IPS-NIHi7 (cell line): ENCODE measurements around the gene DOCK3.
"Not testable (repeated sequence)": the region's sequence is repeated elsewhere in the genome, so short reads cannot be mapped to it uniquely, and the experiment has no call there.

Source experiments
- DNase-seq: peaks from one replicate; pipeline ENCODE4 v3.0.0; 2012; ENCODE audit warnings: mixed read lengths; ENCODE audit errors: extremely low spot score

Gene DOCK3

DNA sequence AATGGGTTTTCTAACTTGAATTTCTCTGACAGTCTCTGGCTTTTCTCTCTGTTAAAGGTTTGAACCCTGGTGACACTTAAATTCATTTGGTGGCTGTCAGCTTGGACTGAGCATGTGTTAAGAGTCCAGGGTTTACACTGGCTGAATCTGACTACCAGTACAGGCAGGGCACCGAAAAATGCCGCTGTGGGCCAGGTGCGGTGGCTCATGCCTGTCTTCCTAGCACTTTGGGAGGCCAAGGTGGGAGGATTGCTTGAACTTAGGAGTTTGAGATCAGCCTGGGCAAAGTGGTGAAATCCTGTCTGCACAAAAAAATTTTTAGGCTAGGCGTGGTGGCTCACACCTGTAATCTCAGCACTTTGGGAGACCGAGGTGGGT lies 712.1 kb downstream of the DOCK3 start:
- DNase-seq, result no peak

DNA sequence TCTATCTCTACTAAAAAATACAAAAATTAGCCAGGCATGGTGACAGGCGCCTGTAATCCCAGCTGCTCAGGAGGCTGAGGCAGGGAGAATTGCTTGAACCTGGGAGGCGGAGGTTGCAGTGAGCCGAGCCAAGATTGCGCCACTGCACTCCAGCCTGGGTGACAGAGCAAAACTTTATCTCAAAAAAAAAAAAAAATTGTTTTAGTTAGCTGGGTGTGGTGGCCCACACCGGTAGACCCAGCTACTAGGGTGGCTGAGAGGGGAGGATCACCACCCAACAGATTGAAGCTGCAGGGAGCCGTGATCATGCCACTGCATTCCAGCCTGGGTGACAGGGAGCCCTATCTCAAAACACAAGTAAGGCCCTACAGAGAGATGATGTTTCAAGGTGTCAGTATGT lies 712.6 kb downstream of the DOCK3 start:
- DNase-seq, result not testable (repeated sequence)

DNA sequence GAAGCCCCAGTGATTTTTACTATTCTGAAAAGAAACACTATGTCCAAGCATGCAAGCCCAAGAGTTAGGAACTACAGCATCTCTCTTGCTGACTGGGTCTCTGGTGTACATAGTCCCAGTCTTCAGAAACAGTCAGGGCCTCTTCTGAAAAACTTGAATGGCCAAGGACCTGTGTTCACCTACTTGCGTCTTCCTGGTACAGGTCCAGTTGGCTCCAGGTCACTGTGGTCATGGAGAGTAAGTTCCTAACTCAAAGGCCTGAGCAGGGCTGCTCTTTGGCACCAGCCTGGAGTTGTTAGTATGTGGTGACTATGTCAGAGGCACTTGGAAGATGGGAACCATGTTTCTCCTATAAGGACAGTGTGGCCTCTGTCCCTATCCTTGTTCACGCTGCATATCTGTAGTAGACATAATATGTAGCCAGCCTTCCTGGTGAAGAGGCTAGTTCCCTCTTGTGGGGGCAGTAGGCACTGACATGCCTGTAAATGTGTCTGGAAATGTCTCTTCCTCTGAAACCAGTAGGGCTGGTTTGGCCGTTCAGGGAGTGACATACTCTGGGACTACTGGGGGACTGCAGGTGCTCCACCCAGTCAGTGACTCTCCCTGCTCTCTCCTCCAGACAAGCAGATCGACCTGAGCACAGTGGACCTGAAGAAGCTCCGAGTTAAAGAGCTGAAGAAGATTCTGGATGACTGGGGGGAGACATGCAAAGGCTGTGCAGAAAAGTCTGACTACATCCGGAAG lies 713.7 kb downstream of the DOCK3 start:
- no peak for DNase-seq

DNA sequence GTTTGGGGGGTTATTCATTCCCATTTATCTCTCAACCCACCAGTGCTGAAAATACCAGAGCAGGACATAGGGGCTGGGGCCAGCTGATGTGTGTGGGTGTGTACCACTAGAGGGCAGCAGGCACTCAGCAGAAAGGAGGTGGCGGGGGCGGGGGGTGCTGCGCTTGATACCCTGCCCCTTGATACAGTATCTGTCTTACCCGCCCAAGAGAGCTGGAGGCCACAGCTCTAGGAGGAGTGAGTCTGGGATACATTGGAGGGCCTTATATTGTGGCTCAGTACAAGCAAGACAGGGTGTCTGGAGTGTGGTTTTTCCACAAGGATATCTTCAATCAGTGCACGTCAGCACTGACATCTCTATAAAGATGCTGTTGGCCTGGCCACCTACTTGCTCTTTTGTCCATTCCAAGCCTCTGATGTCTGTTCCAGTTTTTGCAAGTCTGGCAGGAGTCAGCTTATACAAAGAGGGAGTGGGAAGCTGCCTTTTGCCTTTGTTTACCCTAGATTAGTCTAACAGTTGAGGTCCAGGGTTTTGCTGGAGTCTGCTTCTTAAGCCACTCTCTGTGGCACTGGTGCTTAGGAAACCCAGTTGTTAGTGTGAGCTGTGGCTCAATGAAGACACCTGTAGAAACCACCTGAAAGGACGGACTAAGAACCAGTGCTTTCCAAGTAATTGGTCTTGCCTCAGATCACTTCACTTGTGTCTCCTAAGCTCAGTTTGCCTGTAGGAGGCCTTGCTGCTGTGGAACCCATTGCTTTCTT lies 714.9 kb downstream of the DOCK3 start:
- peak; percentile 68 for DNase-seq

DNA sequence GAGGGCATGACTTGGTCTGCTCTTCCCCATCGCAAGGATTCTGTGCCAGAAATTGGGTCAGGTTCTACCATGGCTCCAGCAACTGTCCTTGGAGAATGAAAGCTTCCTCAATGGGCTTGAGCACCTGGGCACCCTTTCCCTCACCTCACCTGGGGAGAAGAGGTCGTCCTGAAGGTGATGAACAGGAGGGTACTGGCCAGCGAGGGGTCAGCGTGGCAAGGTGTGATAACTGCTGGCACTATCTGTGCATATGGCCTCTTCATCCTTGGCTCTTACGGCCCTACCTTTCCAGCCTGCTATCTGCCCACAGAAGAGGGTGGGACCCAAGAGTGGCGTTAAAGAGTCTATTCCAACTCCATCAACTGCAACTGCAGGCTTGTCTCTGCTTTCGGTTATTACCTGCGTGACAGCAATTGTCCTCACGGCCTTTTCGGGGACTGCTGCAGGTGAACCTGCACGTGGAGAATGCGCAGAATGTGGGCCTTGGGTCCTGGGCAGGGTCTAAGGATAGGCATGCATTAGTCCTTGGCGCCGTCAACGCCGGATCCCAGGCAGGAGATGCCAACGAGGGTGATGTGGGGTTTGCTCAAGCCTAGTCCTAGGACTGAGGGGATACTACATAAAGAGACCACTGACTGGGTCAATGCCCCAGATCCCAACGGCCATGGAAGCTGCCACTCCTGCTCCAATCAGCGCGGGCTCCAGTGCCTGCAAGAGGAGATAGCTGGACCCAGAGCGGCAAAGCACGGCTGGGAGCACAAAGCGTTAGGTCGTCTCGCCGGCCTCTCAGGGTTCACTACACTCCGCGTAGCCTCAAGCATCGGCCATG lies 715.7 kb downstream of the DOCK3 start:
- no peak for DNase-seq

DNA sequence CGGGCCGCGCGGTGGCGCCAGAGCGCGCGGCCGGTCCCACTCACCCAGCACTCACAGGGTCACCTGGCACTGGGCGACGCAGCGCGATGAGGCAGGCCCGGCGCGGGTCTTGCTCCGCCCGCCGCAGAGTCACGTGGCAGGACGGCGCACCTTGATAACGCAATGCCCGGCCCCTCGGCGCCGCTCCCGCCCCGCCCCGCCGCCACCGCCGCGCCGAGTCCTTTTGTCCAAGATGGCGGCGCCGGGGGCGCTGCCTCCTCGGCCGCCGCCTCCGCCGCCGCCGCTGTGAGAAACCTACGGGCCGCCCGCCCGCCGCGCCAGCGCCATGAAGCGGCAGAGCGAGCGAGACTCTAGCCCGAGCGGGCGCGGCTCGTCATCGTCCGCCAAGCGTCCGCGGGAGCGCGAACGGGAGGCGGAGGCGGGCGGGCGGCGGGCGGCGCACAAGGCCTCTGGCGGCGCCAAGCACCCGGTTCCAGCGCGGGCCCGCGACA lies 716.4 kb downstream of the DOCK3 start, which contains the start of gene RBM15B:
TSS of gene RBM15B (plus strand) at position 211 of the 491 bp plus-strand sequence. CDS start at position 326, 115 bp downstream.
- peak; percentile 96 for DNase-seq

DNA sequence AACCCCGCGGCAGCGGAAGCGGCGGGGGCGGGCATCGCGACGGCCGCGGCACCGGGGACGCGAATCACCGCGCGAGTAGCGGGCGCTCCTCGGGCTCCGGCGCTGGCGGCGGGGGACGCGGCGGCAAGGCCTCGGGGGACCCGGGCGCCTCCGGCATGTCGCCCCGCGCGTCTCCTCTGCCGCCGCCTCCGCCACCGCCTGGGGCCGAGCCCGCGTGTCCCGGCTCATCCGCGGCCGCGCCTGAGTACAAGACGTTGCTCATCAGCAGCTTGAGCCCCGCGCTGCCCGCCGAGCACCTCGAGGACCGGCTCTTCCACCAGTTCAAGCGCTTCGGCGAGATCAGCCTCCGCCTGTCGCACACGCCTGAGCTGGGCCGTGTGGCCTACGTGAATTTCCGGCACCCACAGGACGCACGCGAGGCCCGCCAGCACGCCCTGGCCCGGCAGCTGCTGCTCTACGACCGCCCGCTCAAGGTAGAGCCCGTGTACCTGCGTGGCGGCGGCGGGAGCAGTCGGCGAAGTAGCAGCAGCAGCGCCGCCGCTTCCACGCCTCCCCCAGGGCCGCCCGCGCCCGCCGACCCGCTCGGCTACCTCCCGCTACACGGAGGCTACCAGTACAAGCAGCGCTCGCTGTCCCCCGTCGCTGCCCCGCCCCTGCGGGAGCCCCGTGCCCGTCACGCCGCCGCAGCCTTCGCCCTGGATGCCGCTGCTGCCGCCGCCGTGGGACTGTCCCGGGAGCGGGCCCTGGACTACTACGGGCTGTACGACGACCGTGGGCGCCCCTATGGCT lies 717.0 kb downstream of the DOCK3 start:
- peak; percentile 28 for DNase-seq

DNA sequence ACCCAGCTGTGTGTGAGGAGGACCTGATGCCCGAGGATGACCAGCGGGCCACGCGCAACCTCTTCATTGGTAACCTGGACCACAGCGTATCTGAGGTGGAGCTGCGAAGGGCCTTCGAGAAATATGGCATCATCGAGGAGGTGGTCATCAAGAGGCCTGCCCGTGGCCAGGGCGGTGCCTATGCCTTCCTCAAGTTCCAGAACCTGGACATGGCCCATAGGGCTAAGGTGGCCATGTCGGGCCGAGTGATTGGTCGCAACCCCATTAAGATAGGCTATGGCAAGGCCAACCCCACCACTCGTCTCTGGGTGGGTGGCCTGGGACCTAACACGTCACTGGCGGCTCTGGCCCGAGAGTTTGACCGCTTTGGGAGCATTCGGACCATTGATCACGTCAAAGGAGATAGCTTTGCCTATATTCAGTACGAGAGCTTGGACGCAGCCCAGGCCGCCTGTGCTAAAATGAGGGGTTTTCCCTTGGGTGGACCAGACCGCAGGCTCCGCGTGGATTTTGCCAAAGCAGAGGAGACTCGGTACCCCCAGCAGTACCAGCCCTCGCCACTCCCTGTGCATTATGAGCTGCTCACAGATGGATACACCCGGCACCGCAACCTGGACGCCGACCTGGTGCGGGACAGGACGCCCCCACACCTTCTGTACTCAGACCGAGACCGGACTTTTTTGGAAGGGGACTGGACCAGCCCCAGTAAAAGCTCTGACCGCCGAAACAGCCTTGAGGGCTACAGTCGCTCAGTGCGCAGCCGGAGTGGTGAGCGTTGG lies 717.8 kb downstream of the DOCK3 start:
- DNase-seq, result no peak

DNA sequence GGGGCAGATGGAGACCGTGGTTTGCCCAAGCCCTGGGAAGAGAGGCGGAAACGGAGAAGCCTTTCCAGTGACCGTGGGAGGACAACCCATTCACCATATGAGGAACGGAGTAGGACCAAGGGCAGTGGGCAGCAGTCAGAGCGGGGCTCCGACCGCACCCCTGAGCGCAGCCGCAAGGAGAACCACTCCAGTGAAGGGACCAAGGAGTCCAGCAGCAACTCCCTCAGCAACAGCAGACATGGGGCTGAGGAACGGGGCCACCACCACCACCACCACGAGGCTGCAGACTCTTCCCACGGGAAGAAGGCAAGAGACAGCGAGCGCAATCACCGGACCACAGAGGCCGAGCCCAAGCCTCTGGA lies 718.4 kb downstream of the DOCK3 start:
- DNase-seq, result no peak

DNA sequence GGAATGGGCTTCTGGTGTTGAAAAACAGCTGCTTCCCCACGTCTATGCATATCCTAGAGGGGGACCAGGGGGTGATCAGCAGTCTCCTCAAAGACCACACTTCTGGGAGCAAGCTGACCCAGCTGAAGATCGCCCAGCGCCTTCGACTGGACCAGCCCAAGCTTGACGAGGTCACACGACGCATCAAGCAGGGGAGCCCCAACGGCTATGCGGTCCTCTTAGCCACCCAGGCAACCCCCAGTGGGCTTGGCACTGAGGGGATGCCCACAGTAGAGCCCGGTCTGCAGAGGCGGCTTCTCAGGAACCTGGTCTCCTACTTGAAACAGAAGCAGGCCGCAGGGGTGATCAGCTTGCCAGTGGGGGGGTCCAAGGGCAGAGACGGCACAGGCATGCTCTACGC lies 718.8 kb downstream of the DOCK3 start:
- no peak for DNase-seq

DNA sequence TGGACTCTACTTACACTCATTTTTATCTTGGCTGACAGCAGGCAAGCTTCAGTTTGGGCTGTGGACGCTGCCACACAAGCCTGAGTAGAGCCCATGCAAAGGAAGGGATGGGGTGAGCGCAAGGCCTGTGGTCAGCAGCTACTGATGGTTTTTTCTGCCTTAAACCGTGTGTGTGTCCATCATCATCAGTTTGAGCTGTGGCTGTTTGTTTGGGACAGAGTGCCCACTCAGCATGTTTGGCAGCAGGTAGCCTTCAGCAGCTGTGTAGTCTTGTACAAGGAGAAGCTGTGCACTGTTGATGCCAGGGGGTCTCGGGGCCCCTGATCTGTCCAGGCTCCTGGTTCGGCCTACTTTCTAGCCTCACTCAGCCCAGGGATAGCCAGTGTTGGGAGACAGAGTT lies 719.8 kb downstream of the DOCK3 start:
- no peak for DNase-seq

DNA sequence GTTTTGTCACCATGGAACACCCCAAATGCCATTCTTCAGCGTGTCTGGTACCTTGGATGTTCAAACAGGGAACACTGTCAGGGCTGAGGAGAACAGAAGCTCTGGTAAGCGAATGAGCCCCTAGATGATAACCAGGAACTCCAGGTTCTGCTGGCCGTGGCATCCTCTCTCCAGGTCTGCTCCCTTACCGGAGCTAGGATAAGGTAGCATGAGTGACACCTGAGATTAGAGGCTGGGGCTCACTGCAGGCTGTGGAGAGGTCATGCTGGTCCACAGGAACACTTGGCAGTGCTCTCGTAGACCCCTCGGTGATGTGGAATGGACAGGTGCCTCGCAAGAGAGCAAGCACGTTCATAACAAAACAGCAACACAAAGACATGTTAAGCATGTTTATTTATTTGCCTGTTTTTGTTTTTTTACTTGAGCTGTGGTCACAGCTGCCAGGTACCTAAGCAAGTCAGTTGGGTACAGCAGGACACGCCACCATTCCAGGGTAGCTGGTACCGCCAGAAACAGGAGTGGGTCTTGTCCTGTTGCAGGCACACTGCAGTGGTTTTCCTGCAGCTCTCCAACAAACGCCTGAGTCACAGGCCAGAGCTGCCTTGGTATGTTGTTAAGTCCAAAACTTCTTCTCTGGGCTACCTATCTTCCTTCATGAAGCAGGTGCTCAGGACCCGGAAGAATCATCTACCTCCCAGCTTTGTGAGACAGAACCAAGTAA lies 720.9 kb downstream of the DOCK3 start:
- no peak for DNase-seq

DNA sequence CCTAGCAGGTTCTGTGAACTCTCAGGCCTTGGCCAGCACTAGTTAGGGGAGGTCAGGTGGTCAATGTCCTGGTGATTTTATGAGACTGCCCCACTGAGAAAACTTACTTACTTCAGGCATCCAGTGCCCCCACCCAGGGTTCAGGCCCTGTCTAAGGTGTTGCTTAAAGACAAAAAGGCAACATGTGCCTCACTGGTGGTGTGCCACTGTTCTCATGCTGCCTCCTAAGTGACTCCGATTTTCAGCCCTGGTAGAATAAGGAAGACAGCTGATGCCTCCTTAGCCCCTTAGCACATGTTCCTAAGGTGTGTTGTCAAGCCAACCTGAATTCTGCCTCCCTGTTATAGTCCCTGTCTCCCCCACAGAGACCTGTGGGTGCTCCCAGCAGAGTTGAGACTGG lies 721.7 kb downstream of the DOCK3 start:
- DNase-seq, result no peak

DNA sequence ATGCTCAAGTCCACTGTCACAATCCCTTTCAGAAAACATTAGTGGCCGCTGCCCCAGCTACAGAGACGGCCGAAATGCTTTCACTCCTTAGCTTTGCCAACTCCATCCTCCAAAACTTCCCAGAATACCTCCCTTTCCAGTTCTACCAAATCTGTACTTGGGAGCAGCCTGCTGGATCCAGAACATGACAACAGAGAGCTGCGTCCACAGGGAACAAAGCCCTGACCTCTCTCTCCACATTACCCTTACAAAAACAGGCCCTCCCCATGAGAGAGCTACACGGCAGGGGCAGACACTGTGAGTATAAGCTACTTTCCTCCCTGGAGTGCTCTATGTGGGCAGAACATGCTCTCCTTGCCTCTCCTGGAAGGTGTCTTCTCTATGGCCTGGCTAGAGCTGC lies 722.7 kb downstream of the DOCK3 start:
- DNase-seq, result no peak

DNA sequence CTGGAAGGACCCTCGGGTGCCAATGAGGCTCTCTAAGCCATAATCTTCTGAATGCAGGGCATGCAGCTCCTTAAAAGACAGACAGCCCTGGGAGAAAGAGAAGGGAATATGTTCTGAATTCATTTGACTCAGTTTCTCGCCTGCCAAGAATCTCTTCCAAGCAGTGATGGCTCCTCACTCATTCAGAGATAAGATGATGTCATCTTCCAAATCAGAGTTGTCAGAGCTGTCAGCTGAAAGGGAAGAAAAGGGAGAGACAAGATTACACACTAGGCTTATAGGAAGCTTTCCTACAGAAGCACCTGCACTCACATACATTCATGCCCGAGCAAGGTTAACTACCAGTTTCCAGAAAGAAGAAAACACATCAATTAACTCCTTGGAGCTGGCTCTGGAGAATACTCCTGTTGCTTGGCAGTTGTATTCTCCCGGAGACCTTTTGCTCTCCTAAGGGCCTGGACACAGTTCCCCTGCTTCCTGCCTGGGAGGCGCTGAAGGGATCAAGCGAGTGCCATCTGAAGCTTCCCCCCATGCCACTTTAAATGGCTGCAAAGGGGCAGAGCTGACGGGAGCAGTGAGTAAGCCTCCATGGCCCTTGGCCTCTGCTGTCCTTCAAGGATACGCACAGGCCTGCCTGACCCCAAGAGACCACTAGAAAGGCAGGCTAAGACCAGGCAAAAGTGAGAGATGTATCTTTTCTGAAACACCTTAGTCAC lies 724.0 kb downstream of the DOCK3 start:
- DNase-seq, result no peak

DNA sequence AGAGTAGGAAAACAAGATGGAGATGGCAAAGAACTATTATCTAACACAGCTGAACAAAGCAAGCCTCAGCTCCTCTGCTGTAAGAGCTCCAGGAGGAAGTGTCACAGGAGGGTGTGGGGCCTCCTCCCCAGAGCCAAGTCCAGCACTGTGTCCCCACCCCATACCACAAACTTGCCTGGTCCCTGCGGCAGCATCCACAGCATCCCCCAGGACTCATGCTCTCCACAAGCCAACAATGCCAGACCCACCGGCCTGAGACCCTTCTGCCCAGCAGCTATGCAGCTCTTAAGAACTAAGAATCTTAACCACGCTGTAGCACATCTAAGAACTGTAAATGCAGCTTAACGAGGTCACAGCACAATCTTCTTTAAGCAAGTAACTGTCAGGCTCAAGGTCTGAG lies 725.4 kb downstream of the DOCK3 start:
- no peak for DNase-seq

DNA sequence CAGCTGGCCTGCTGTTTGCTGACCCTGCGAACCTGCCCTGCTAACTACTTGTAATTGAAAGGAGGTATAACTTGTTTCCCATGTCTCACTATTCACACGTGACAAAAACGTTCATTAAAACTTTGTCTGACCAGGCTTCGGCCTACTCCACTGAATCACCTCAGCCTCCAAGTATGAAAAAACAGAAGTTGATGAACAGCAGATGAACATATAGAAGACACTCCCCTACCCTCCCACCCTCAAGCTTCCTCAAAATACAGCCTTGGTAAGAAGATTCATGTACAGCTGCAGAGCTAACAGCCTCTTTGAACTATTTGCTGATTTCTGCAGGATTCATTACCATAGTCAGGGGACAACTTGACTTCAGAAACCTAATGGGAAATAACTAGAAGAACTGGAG lies 727.0 kb downstream of the DOCK3 start:
- DNase-seq, result no peak

DNA sequence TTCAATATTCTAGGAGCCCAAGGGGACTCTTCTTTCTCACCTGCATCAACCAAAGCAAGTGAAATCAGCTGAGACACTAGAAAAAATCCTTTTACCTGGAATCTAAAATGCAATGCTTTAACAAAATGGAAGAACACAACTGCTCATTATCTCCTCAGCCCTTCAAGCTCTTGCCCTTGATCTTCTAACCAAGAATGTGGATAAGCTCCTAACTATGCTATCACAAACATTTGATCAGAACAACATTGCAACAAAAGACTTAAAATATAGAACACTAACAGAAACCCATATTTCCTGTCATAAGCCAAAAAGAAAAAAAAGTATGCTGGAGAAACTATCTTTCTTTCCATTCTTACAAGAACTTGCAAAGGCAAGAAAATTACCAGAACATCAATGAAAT lies 728.9 kb downstream of the DOCK3 start:
- DNase-seq, result no peak

DNA sequence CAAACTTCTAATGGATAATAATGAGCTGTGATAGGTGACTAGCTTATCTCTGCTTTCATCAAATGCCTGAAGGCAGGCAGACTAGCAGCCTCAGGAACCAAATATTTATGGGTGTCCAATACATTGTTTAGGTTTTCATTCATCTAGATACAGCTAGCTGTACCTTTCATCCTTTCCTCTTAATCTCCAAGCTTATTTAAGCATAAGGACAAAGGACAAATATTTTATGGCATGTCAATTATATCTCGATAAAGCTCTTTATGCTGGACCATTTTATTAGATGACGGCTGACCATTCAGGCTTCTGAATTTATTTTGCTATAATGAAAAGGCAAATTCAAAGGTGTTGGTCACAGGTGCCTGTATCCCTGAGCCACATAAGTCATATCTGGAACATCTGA lies 733.3 kb downstream of the DOCK3 start:
- DNase-seq, result no peak
